Measurements from ENCODE around the gene CORO2A. TPM values are rescaled to one million over a fixed set of nuclear protein-coding genes. Genes with fewer than 3 reads are reported as not detected.

Gene CORO2A
- total and polyA plus RNA-seq, 7 donors: 1.2 to 39.6 (median 1.8) TPM

- DNase-seq: peak; percentile 47
- Histone ChIP-seq H3K4me1 (no peaks in the 10 kb centered on the region), H3K27ac (no peak overlapping the region), H3K9me3 (no peaks in the 10 kb centered on the region), H3K36me3 (no peaks in the 10 kb centered on the region), H3K27me3 (no peaks in the 10 kb centered on the region), H3K4me3 (no peak overlapping the region)
- TF ChIP-seq EP300 (IDR thresholded peaks at IDR 0.05): no peak
- no peak for TF ChIP-seq POLR2A (IDR thresholded peaks at IDR 0.05)
- no peak for TF ChIP-seq POLR2AphosphoS5 (IDR thresholded peaks at IDR 0.05)
- TF ChIP-seq, protein P1, sequence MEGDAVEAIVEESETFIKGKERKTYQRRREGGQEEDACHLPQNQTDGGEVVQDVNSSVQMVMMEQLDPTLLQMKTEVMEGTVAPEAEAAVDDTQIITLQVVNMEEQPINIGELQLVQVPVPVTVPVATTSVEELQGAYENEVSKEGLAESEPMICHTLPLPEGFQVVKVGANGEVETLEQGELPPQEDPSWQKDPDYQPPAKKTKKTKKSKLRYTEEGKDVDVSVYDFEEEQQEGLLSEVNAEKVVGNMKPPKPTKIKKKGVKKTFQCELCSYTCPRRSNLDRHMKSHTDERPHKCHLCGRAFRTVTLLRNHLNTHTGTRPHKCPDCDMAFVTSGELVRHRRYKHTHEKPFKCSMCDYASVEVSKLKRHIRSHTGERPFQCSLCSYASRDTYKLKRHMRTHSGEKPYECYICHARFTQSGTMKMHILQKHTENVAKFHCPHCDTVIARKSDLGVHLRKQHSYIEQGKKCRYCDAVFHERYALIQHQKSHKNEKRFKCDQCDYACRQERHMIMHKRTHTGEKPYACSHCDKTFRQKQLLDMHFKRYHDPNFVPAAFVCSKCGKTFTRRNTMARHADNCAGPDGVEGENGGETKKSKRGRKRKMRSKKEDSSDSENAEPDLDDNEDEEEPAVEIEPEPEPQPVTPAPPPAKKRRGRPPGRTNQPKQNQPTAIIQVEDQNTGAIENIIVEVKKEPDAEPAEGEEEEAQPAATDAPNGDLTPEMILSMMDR (IDR thresholded peaks at IDR 0.05): no peak
- intact Hi-C loops (cut with DNase I): no loop called here
- 86 to 92% methylated on average over 16 of the region's 16 CpGs for WGBS, 2 donors
Observed at GRCh38 chr9:98171176-98171925, 21.1 kb downstream of the CORO2A start.

GRCh38 chr9:98168941-98169488 lies 23.4 kb downstream of the CORO2A start:
- Histone ChIP-seq H3K4me1 (no peaks in the 10 kb centered on the region), H3K27ac (no peak overlapping the region), H3K9me3 (no peaks in the 10 kb centered on the region), H3K27me3 (no peaks in the 10 kb centered on the region), H3K36me3 (no peaks in the 10 kb centered on the region), H3K4me3 (no peak overlapping the region)
- no peak for TF ChIP-seq POLR2A (IDR thresholded peaks at IDR 0.05)
- intact Hi-C loops (cut with DNase I): no loop called here
- DNase-seq: peak; percentile 50
- WGBS, 2 donors: 41 to 53% methylated on average over 15 of the region's 15 CpGs

DNA sequence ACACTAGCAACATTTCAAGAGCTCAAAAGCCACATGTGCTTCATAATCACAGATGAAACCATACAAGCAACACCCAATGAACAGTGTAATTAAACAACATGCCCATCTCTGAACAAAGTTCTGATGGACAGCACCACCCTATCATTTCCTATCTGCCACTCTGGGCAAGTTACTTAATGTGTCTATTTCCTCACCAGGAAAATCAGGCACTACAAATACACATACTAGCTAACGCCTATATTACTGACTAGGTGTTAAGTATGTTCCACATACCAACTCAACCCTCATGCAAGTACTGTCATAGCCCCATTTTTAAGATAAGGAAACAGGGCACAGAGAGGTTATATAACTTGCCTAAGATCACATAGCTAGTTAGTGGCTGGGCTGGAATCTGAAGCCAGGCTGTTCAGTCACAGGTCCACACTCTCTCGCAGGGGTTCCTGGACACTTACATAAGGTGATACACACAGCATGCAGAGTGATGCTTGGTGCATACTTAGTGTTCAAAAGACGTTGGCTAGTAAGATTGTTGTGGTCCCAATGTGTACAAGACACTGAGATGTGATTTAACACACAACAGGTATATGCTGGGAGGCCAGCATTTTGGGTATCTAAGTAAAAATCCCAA lies 24.2 kb downstream of the CORO2A start:
- TF ChIP-seq, protein P1 (IDR thresholded peaks at IDR 0.05): no peak
- no peak for TF ChIP-seq EP300 (IDR thresholded peaks at IDR 0.05)
- no peak for TF ChIP-seq POLR2A (IDR thresholded peaks at IDR 0.05)
- TF ChIP-seq POLR2AphosphoS5 (IDR thresholded peaks at IDR 0.05): no peak
- no peaks in the 10 kb centered on the region for H3K9me3 ChIP-seq
- 81 to 88% methylated on average over 3 of the region's 3 CpGs for WGBS, 2 donors
- H3K27ac ChIP-seq: no peak overlapping the region
- H3K4me3 ChIP-seq: no peak overlapping the region
- DNase-seq: peak; percentile 14
- H3K4me1 ChIP-seq: no peaks in the 10 kb centered on the region
- H3K27me3 ChIP-seq: no peaks in the 10 kb centered on the region
- intact Hi-C loops (cut with DNase I): no loop called here
- H3K36me3 ChIP-seq: no peaks in the 10 kb centered on the region

GRCh38 chr9:98164912-98165311 lies 27.5 kb downstream of the CORO2A start:
- DNase-seq: peak; percentile 5
- no peak overlapping the region for H3K27ac ChIP-seq
- H3K4me3 ChIP-seq: no peak overlapping the region
- H3K36me3 ChIP-seq: no peaks in the 10 kb centered on the region
- H3K27me3 ChIP-seq: no peaks in the 10 kb centered on the region
- intact Hi-C loops (cut with DNase I): no loop called here
- WGBS, 2 donors: 89 to 94% methylated on average over 7 of the region's 7 CpGs
- no peaks in the 10 kb centered on the region for H3K4me1 ChIP-seq
- H3K9me3 ChIP-seq: no peaks in the 10 kb centered on the region
- TF ChIP-seq POLR2AphosphoS5 (IDR thresholded peaks at IDR 0.05) (no peak), POLR2A (IDR thresholded peaks at IDR 0.05) (no peak), EP300 (IDR thresholded peaks at IDR 0.05) (no peak)
- TF ChIP-seq, protein P1 (IDR thresholded peaks at IDR 0.05): no peak

GRCh38 chr9:98162613-98163012 lies 29.8 kb downstream of the CORO2A start:
- no peaks in the 10 kb centered on the region for H3K9me3 ChIP-seq
- WGBS, 2 donors: 95 to 96% methylated on average over 12 of the region's 12 CpGs

More at GRCh38 chr9:98162613-98163012, 29.8 kb downstream of the CORO2A start:
- H3K27me3 ChIP-seq: no peaks in the 10 kb centered on the region
- intact Hi-C loops (cut with DNase I): no loop called here
- no peak for DNase-seq
- H3K27ac ChIP-seq: no peak overlapping the region
- H3K4me3 ChIP-seq: no peak overlapping the region
- no peak for TF ChIP-seq POLR2AphosphoS5 (IDR thresholded peaks at IDR 0.05)
- no peak for TF ChIP-seq EP300 (IDR thresholded peaks at IDR 0.05)
- TF ChIP-seq POLR2A (IDR thresholded peaks at IDR 0.05): no peak
- TF ChIP-seq, protein P1 (IDR thresholded peaks at IDR 0.05): no peak
- no peaks in the 10 kb centered on the region for H3K4me1 ChIP-seq
- no peaks in the 10 kb centered on the region for H3K36me3 ChIP-seq
